Ishikawa (cell line): ENCODE data around the gene PPDPF.

Experiments used
- CREB1 ChIP-seq: IDR thresholded peaks from 2 replicates; pipeline ENCODE4 v1.6.1; 2012; ENCODE audit warnings: low read depth
- EGR1 ChIP-seq: IDR thresholded peaks from 2 replicates; pipeline ENCODE4 v1.6.1; 2012
- EP300 ChIP-seq: IDR thresholded peaks from 2 replicates; pipeline ENCODE4 v1.6.1; 2012; ENCODE audit warnings: borderline replicate concordance
- FOXM1 ChIP-seq: IDR thresholded peaks from 2 replicates; pipeline ENCODE4 v1.6.1; 2012; ENCODE audit warnings: low read depth, borderline replicate concordance
- MAX ChIP-seq: IDR thresholded peaks from 2 replicates; pipeline ENCODE4 v1.6.1; 2012
- RAD21 ChIP-seq: IDR thresholded peaks from 2 replicates; pipeline ENCODE4 v1.6.1; 2012; ENCODE audit warnings: low read depth
- REST ChIP-seq: IDR thresholded peaks from 2 replicates; pipeline ENCODE4 v1.6.1; 2012; ENCODE audit warnings: low read depth, mild to moderate bottlenecking
- TAF1 ChIP-seq: IDR thresholded peaks from 2 replicates; pipeline ENCODE4 v1.6.1; 2012; ENCODE audit warnings: low read depth, mild to moderate bottlenecking
- YY1 ChIP-seq: IDR thresholded peaks from 2 replicates; pipeline ENCODE4 v1.6.1; 2012; ENCODE audit warnings: low read depth
- ZBTB7A ChIP-seq: IDR thresholded peaks from 2 replicates; pipeline ENCODE4 v1.6.1; 2012; ENCODE audit warnings: low read depth

GRCh38 chr20:63494420-63495166 is 26.0 kb upstream of the PPDPF start:
- TF ChIP-seq TAF1: no peak
- TF ChIP-seq REST: no peak
- no peak for TF ChIP-seq RAD21
- TF ChIP-seq EGR1: no peak
- no peak for TF ChIP-seq MAX
- no peak for TF ChIP-seq EP300
- no peak for TF ChIP-seq ZBTB7A
- no peak for TF ChIP-seq CREB1
- no peak for TF ChIP-seq FOXM1
- TF ChIP-seq YY1: no peak
